ENCODE data around the gene ZNF485.
"Not testable (repeated sequence)": the region's sequence is repeated elsewhere in the genome, so short reads cannot be mapped to it uniquely, and the experiment has no call there.

The ZNF485 gene

GRCh38 chr10:43606323-43607198, at the start of gene ZNF485:
Gene ZNF485, plus strand, starts transcription at chr10:43606438. Its CDS starts 613 bp downstream, at chr10:43607051.
- no peak for DNase-seq

GRCh38 chr10:43557214-43557613, 49.0 kb upstream of the ZNF485 start:
- DNase-seq: no peak

GRCh38 chr10:43569681-43570080, 36.6 kb upstream of the ZNF485 start:
- no peak for DNase-seq

GRCh38 chr10:43570971-43571370, 35.3 kb upstream of the ZNF485 start:
- DNase-seq: no peak

- no peak for DNase-seq
These were observed 32.8 kb upstream of the ZNF485 start for GRCh38 chr10:43573250-43574000.

GRCh38 chr10:43574001-43574892, 32.0 kb upstream of the ZNF485 start, which contains the start of gene ZNF239:
Gene ZNF239, minus strand, starts transcription at chr10:43574616. Its CDS starts 16,537 bp downstream, at chr10:43558079.
- no peak for DNase-seq

- DNase-seq: no peak
These were observed 31.3 kb upstream of the ZNF485 start for GRCh38 chr10:43574906-43575305.

GRCh38 chr10:43576062-43576461, 30.2 kb upstream of the ZNF485 start:
- no peak for DNase-seq

GRCh38 chr10:43576580-43576979, 29.7 kb upstream of the ZNF485 start:
- DNase-seq: no peak

GRCh38 chr10:43584051-43584450, 22.2 kb upstream of the ZNF485 start:
- DNase-seq: no peak

- no peak for DNase-seq
These were observed 21.2 kb upstream of the ZNF485 start for GRCh38 chr10:43585046-43585445.

- DNase-seq: no peak
These were observed 20.1 kb upstream of the ZNF485 start for GRCh38 chr10:43585981-43586729.

- not testable (repeated sequence) for DNase-seq
These were observed 19.5 kb upstream of the ZNF485 start for GRCh38 chr10:43586730-43587115.

GRCh38 chr10:43591303-43591904, 14.8 kb upstream of the ZNF485 start:
- no peak for DNase-seq

- DNase-seq: no peak
These were observed 11.2 kb upstream of the ZNF485 start for GRCh38 chr10:43594944-43595589.

- no peak for DNase-seq
These were observed 10.4 kb upstream of the ZNF485 start for GRCh38 chr10:43595739-43596298.

- DNase-seq: no peak
These were observed 9.7 kb upstream of the ZNF485 start for GRCh38 chr10:43596546-43596945.

- no peak for DNase-seq
These were observed 7.8 kb upstream of the ZNF485 start for GRCh38 chr10:43598446-43598845.

- DNase-seq: no peak
These were observed 6.9 kb upstream of the ZNF485 start for GRCh38 chr10:43599333-43599732.

GRCh38 chr10:43601576-43601975, 4.7 kb upstream of the ZNF485 start:
- DNase-seq: not testable (repeated sequence)

GRCh38 chr10:43605850-43606322, 352 bp upstream of the ZNF485 start:
- DNase-seq: no peak
